HG03097 (cell line): ENCODE data around the gene EFNA5.

Experiments
- ATAC-seq: cut with Tn5 transposase; IDR thresholded peaks from one replicate; pipeline ENCODE4 v1.9.1; 2021; ENCODE audit not compliant: unreplicated experiment, low FRiP score

Gene EFNA5

DNA sequence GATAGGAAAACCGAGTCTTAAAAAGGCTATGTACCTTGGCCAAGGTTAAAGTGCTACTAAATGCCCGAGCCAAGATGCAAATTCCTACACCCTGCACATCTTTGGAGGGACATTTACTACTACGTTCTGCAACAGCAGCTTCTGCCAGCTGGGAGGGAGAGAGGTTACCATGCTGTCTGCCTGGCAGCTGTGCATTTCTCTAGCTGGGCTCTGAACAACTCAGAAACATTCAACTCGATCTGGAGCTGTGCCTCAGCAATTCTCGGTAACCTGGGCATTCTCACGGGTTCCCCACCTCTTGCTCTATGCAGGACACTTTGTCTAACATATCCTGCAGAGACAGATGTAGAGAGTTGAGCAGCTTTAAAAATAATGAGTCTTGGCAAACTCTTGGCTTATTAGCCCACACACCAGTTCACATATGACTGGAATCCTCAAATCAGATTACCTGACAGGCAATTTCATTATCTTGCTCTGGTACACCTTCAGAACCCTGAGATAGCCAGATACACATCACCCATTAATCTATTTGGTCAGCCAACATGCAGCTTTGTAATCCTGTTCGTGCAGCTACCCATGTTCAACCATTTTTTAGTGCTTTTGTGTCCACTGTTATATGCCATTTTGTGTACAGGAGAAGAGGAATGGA is 115.8 kb downstream of the EFNA5 start:
- no peak for ATAC-seq

DNA sequence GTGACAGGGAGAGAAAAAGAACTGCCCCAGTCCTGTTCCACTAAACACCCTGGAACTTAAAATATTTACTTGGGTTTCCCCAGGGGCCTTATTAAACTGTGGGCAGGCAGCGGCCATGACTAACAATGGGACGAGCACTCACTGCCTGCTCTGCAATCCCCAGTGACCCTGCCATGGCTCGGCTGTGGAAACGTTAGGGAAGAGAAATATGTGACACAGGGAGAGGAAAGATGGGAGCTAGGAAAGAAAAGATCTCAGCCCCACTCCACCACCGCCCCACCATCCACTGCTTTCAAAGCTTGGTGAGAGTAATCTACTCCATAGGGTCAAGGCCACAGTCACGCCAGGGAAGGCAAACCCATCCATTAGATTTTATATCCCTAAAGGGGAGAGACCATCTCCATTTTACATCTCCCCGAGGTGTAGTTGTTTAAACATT is 117.6 kb downstream of the EFNA5 start:
- ATAC-seq, result no peak

DNA sequence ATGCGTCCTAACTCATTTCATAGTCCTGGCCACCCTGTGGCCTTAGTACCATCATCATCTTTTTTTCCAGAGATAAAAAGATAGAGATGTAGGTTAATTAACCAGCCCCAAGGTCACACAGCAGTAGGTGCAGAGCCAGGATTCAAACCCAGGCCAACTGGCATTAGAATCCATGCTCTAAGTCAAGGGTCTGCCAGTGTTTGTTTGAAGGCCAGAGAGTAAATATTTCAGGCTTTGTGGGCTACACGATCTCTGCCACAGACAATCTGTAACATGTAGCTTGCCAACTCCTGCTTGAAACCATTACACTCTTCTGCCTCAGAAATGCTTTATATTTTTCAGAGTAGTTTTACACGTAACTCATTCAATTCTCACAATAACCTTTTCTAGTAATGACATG is 119.6 kb downstream of the EFNA5 start:
- no peak for ATAC-seq

GRCh38 chr5:107549567-107549966 is 121.2 kb downstream of the EFNA5 start:
- ATAC-seq, result no peak

GRCh38 chr5:107548477-107548876 is 122.3 kb downstream of the EFNA5 start:
- ATAC-seq, result no peak

DNA sequence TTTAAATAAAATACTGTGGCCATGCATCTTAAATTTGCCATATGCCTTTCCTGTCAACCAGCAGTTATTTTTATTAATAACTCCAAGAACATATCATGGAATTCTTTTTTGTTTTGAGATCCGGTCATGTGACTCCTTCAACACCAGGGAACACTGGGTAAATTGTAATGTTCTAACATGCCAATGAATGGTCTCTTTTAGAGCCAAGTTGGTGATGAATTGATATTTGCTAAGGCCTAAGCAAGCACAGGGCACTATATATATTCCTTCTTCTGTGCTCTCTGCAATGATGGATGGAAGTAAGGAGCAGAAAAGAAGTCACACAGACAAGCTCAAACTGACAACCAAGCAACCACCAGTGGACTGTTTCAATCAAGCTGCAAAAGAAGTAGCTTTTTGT is 124.0 kb downstream of the EFNA5 start:
- no peak for ATAC-seq

GRCh38 chr5:107545486-107545885 is 125.3 kb downstream of the EFNA5 start:
- ATAC-seq, result no peak

DNA sequence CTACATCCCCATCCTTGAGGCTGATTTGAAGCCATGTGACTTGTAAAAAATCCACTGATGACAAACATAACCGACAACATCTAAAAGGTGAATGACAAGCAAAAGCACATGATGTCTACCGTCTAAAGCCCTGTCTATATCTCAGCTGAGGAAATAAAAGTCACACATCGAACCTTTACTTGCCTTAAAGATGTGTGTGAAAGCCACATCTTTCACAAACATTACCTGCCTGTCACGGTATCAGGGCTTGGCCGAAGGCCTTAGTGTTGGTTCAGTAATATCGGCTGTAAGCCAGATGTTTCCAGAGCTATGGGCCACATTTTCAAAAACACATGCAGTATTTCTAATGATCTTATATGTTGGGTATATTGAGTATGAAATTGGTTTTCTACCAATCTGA is 125.8 kb downstream of the EFNA5 start:
- no peak for ATAC-seq

DNA sequence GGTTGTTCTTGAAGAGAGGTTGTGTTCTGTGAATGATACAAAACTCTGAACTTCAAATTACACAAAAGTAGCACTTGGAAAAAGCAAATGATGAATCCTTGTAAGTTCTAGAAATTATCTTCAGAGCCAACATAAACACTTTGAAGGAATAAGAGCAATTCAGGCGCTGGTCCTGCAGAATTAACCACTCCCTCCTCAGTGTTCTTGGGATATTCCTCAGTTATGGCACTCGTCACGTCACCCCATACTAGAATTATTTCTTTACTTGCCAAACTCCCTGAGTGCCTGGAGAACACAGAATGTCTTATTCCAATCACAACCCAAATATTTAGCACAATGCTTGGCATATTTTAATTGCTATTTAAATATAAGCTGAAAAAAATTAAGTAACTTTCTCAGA is 126.3 kb downstream of the EFNA5 start:
- ATAC-seq, result no peak

DNA sequence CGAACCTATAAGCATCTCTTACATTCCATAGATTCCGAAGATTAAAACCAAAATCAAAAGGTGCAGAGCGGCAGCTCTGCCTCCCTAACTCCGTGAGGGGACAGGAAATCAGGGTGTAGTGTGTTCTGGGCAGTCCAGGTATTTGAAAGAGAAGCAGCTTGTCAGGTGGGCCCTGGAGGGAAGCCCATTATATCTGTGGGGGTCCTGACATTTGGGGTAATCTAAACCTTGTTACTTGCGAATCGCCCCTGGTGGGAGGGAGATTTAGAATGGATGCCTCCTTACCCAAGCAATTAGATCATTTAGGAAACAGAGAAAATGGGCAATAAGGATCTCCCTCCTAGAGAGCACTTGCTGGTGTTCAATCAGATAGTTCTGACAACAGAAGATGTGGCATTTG is 126.9 kb downstream of the EFNA5 start:
- no peak for ATAC-seq

DNA sequence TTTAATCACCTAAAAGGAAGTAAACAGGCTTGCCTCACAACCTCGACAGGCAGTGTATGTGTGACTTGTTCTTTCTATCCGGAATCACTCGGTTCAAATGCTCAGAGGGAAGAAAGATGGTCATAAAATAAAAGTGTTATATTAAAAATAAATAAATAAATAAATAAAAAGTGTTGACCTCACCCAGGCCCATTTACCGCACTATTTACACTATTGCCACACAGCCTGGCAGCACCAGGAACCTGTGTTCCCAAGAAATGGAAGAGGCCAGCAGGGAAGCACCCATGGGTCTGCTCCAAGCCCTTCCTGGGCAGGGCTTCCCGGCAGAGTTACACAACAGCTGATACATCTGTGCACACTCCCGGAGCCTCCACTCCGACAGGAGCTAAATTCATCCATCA is 127.9 kb downstream of the EFNA5 start:
- no peak for ATAC-seq

DNA sequence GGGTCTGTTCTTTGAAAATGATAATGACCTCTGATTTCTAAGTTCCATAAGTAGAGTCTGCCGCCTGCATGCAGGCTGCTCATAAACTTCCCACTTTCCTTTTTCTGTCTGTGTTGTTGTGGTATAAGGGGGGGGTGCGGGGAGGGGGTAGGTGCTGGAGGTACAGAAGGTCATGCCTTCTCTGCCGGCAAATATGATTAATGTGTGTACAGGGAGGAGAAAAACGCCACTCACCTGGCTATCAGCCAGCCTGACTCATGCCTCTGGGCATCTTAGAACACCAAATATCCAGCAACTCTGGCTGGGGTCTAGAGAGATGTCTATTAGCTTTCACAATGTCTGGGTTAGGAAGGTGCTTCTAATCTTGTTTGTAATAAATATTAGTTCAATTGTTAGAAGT is 128.3 kb downstream of the EFNA5 start:
- ATAC-seq, result no peak

- no peak for ATAC-seq
Observed at GRCh38 chr5:107541400-107541799, 129.3 kb downstream of the EFNA5 start.

GRCh38 chr5:107539726-107540330 is 130.9 kb downstream of the EFNA5 start:
- no peak for ATAC-seq

- ATAC-seq, result no peak
Observed at GRCh38 chr5:107538805-107539445, 131.8 kb downstream of the EFNA5 start.

DNA sequence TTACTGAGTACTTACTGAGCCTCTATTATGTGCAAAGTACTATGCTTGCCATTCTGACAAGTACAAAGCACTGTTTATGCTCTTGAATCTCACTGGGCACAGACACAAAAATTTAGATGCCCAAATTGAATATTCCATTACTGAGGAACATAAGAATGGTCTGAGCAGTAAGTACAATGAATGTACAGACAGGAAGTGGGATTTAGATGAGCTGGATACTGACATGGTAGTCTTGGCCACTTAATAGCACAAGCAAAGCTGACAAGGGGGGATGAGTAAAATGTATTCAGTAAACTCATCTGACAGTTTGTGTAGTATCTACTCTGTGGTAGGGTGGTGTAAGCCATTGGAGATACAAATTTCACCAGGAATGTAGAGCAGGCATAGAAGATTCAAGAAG is 132.4 kb downstream of the EFNA5 start:
- no peak for ATAC-seq

DNA sequence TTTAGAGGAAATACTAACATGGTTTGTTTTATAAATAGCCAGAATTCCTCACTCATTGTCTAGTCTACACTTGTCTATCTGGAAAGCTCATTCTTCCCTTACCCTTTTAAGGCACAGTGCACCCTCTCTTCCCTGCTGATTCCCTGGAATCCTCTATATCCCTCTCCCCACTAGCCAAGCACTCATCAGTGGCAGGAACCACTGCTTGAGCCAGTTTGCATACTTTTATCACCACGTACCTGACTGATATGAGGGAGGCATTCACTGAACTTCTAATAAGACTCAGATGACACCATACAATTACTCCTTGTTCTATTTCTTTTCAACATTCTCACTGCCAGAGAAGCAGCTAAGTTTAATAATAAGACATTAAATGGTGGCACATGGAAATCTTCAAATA is 134.9 kb downstream of the EFNA5 start:
- no peak for ATAC-seq

- no peak for ATAC-seq
Observed at GRCh38 chr5:107533910-107534876, 136.5 kb downstream of the EFNA5 start.

GRCh38 chr5:107532916-107533315 is 137.8 kb downstream of the EFNA5 start:
- no peak for ATAC-seq

GRCh38 chr5:107532169-107532878 is 138.4 kb downstream of the EFNA5 start:
- ATAC-seq, result no peak
